DMS153 (cell line): ENCODE measurements around the gene VPS13A.

Experiments
- DNase-seq: peaks from one replicate; lab custom pipeline; 2025; lab: John Stamatoyannopoulos, UW

The VPS13A gene

GRCh38 chr9:77457916-77458592 is 280.7 kb downstream of the VPS13A start:
- DNase-seq = no peak

GRCh38 chr9:77460938-77461337 is 283.6 kb downstream of the VPS13A start:
- DNase-seq = no peak

GRCh38 chr9:77462066-77462465 is 284.7 kb downstream of the VPS13A start:
- DNase-seq = no peak

- DNase-seq = no peak
These were observed 285.8 kb downstream of the VPS13A start for GRCh38 chr9:77463151-77463550.

- no peak for DNase-seq
These were observed 287.3 kb downstream of the VPS13A start for GRCh38 chr9:77464661-77465060.

GRCh38 chr9:77469515-77470231 is 292.3 kb downstream of the VPS13A start:
- no peak for DNase-seq
